ENCODE data around the gene RASD2. TPM values are rescaled to one million over a fixed set of nuclear protein-coding genes. Genes with fewer than 3 reads are reported as not detected.
A peak's percentile ranks its signal among the peaks of the same experiment; 100 is the strongest.

The RASD2 gene
- polyA plus RNA-seq, 4 donors = 0.54 to 3.7 (median 1.7) TPM

- H3K9me3 ChIP-seq (ENCODE audit: control insufficient read depth in 2 of 2, insufficient read depth in 1 of 2, low read depth in 1 of 2, low read length in 1 of 2) = no peaks in the 10 kb centered on the region
- DNase-seq (no peak), FAIRE-seq (no peak)
- no peaks in the 10 kb centered on the region for H3K4me1 ChIP-seq (ENCODE audit: control insufficient read depth in 3 of 3, insufficient read depth in 2 of 3, low read depth in 1 of 3, low read length in 2 of 3)
- no peaks in the 10 kb centered on the region for H3K36me3 ChIP-seq (ENCODE audit: control insufficient read depth in 3 of 3, insufficient read depth in 2 of 3, low read depth in 1 of 3, low read length in 3 of 3)
- H3K4me3 ChIP-seq (ENCODE audit: low read depth in 1 of 3, low read length in 3 of 3) = no peak overlapping the region
- 46 to 55% (median 50%) methylated on average over 15 of the region's 15 CpGs for WGBS, 3 donors
- H3K27ac ChIP-seq (ENCODE audit: low read depth in 1 of 3, low read length in 2 of 3) = no peak overlapping the region
- peaks cover 0 to 3% (median 0%) of the 10 kb centered on the region in 3 donors for H3K27me3 ChIP-seq (ENCODE audit: control insufficient read depth in 3 of 3, insufficient read depth in 3 of 3, low read length in 3 of 3)
These were observed 34.6 kb downstream of the RASD2 start for GRCh38 chr22:35575116-35575748.

- no peaks in the 10 kb centered on the region for H3K4me1 ChIP-seq (ENCODE audit: control insufficient read depth in 3 of 3, insufficient read depth in 2 of 3, low read depth in 1 of 3, low read length in 2 of 3)
- FAIRE-seq = no peak
- no peaks in the 10 kb centered on the region for H3K9me3 ChIP-seq (ENCODE audit: control insufficient read depth in 2 of 2, insufficient read depth in 1 of 2, low read depth in 1 of 2, low read length in 1 of 2)
- H3K27ac ChIP-seq (ENCODE audit: low read depth in 1 of 3, low read length in 2 of 3) = no peak overlapping the region
- peaks cover 0 to 3% (median 0%) of the 10 kb centered on the region in 3 donors for H3K27me3 ChIP-seq (ENCODE audit: control insufficient read depth in 3 of 3, insufficient read depth in 3 of 3, low read length in 3 of 3)
- H3K4me3 ChIP-seq (ENCODE audit: low read depth in 1 of 3, low read length in 3 of 3) = no peak overlapping the region
- DNase-seq = no peak
- WGBS, 3 donors = 86 to 89% (median 88%) methylated on average over 8 of the region's 8 CpGs
- H3K36me3 ChIP-seq (ENCODE audit: control insufficient read depth in 3 of 3, insufficient read depth in 2 of 3, low read depth in 1 of 3, low read length in 3 of 3) = no peaks in the 10 kb centered on the region
These were observed 36.0 kb downstream of the RASD2 start for GRCh38 chr22:35576671-35577070.

- H3K9me3 ChIP-seq (ENCODE audit: control insufficient read depth in 2 of 2, insufficient read depth in 1 of 2, low read depth in 1 of 2, low read length in 1 of 2) = no peaks in the 10 kb centered on the region
- no peak overlapping the region for H3K4me3 ChIP-seq (ENCODE audit: low read depth in 1 of 3, low read length in 3 of 3)
- no peaks in the 10 kb centered on the region for H3K36me3 ChIP-seq (ENCODE audit: control insufficient read depth in 3 of 3, insufficient read depth in 2 of 3, low read depth in 1 of 3, low read length in 3 of 3)
- FAIRE-seq (no peak), DNase-seq (no peak)
- H3K4me1 ChIP-seq (ENCODE audit: control insufficient read depth in 3 of 3, insufficient read depth in 2 of 3, low read depth in 1 of 3, low read length in 2 of 3) = no peaks in the 10 kb centered on the region
- no peak overlapping the region for H3K27ac ChIP-seq (ENCODE audit: low read depth in 1 of 3, low read length in 2 of 3)
- WGBS, 3 donors = 84 to 89% (median 86%) methylated on average over 2 of the region's 2 CpGs
- H3K27me3 ChIP-seq (ENCODE audit: control insufficient read depth in 3 of 3, insufficient read depth in 3 of 3, low read length in 3 of 3) = peaks cover 0 to 3% (median 0%) of the 10 kb centered on the region in 3 donors
These were observed 37.4 kb downstream of the RASD2 start for GRCh38 chr22:35577799-35578659.

GRCh38 chr22:35578836-35579575 lies 38.4 kb downstream of the RASD2 start:
- WGBS, 3 donors = 61 to 75% (median 63%) methylated on average over 19 of the region's 19 CpGs

GRCh38 chr22:35580351-35581022 lies 39.9 kb downstream of the RASD2 start:
- H3K4me1 ChIP-seq (ENCODE audit: control insufficient read depth in 3 of 3, insufficient read depth in 2 of 3, low read depth in 1 of 3, low read length in 2 of 3) = no peaks in the 10 kb centered on the region

More at GRCh38 chr22:35578836-35579575, 38.4 kb downstream of the RASD2 start:
- Histone ChIP-seq H3K9me3 (ENCODE audit: control insufficient read depth in 2 of 2, insufficient read depth in 1 of 2, low read depth in 1 of 2, low read length in 1 of 2) (no peaks in the 10 kb centered on the region), H3K27me3 (ENCODE audit: control insufficient read depth in 3 of 3, insufficient read depth in 3 of 3, low read length in 3 of 3) (peaks cover 0 to 3% (median 0%) of the 10 kb centered on the region in 3 donors), H3K27ac (ENCODE audit: low read depth in 1 of 3, low read length in 2 of 3) (no peak overlapping the region), H3K4me3 (ENCODE audit: low read depth in 1 of 3, low read length in 3 of 3) (no peak overlapping the region), H3K4me1 (ENCODE audit: control insufficient read depth in 3 of 3, insufficient read depth in 2 of 3, low read depth in 1 of 3, low read length in 2 of 3) (no peaks in the 10 kb centered on the region), H3K36me3 (ENCODE audit: control insufficient read depth in 3 of 3, insufficient read depth in 2 of 3, low read depth in 1 of 3, low read length in 3 of 3) (no peaks in the 10 kb centered on the region)
- no peak for FAIRE-seq
- DNase-seq = peak in 1 of 2 donors; percentile 57

GRCh38 chr22:35581023-35581413 lies 40.4 kb downstream of the RASD2 start:
- Histone ChIP-seq H3K4me1 (ENCODE audit: control insufficient read depth in 3 of 3, insufficient read depth in 2 of 3, low read depth in 1 of 3, low read length in 2 of 3) (no peaks in the 10 kb centered on the region), H3K27me3 (ENCODE audit: control insufficient read depth in 3 of 3, insufficient read depth in 3 of 3, low read length in 3 of 3) (no peaks in the 10 kb centered on the region), H3K27ac (ENCODE audit: low read depth in 1 of 3, low read length in 2 of 3) (no peak overlapping the region), H3K9me3 (ENCODE audit: control insufficient read depth in 2 of 2, insufficient read depth in 1 of 2, low read depth in 1 of 2, low read length in 1 of 2) (no peaks in the 10 kb centered on the region), H3K4me3 (ENCODE audit: low read depth in 1 of 3, low read length in 3 of 3) (no peak overlapping the region), H3K36me3 (ENCODE audit: control insufficient read depth in 3 of 3, insufficient read depth in 2 of 3, low read depth in 1 of 3, low read length in 3 of 3) (no peaks in the 10 kb centered on the region)
- DNase-seq = no peak
- no peak for FAIRE-seq
- 35 to 75% (median 52%) methylated on average over 5 of the region's 5 CpGs for WGBS, 3 donors

More at GRCh38 chr22:35580351-35581022, 39.9 kb downstream of the RASD2 start:
- H3K9me3 ChIP-seq (ENCODE audit: control insufficient read depth in 2 of 2, insufficient read depth in 1 of 2, low read depth in 1 of 2, low read length in 1 of 2) = no peaks in the 10 kb centered on the region
- no peaks in the 10 kb centered on the region for H3K27me3 ChIP-seq (ENCODE audit: control insufficient read depth in 3 of 3, insufficient read depth in 3 of 3, low read length in 3 of 3)
- DNase-seq (no peak), FAIRE-seq (no peak)
- no peaks in the 10 kb centered on the region for H3K36me3 ChIP-seq (ENCODE audit: control insufficient read depth in 3 of 3, insufficient read depth in 2 of 3, low read depth in 1 of 3, low read length in 3 of 3)
- no peak overlapping the region for H3K4me3 ChIP-seq (ENCODE audit: low read depth in 1 of 3, low read length in 3 of 3)
- 81 to 90% (median 86%) methylated on average over 9 to 10 of the region's 10 CpGs for WGBS, 3 donors
- H3K27ac ChIP-seq (ENCODE audit: low read depth in 1 of 3, low read length in 2 of 3) = no peak overlapping the region

- H3K36me3 ChIP-seq (ENCODE audit: control insufficient read depth in 3 of 3, insufficient read depth in 2 of 3, low read depth in 1 of 3, low read length in 3 of 3) = no peaks in the 10 kb centered on the region
- 62 to 71% (median 64%) methylated on average over 11 of the region's 11 CpGs for WGBS, 3 donors
- no peak for DNase-seq
- H3K27me3 ChIP-seq (ENCODE audit: control insufficient read depth in 3 of 3, insufficient read depth in 3 of 3, low read length in 3 of 3) = no peaks in the 10 kb centered on the region
- H3K9me3 ChIP-seq (ENCODE audit: control insufficient read depth in 2 of 2, insufficient read depth in 1 of 2, low read depth in 1 of 2, low read length in 1 of 2) = peaks cover 0 to 7% of the 10 kb centered on the region in 2 donors
- no peak overlapping the region for H3K4me3 ChIP-seq (ENCODE audit: low read depth in 1 of 3, low read length in 3 of 3)
- no peak for FAIRE-seq
- no peaks in the 10 kb centered on the region for H3K4me1 ChIP-seq (ENCODE audit: control insufficient read depth in 3 of 3, insufficient read depth in 2 of 3, low read depth in 1 of 3, low read length in 2 of 3)
- no peak overlapping the region for H3K27ac ChIP-seq (ENCODE audit: low read depth in 1 of 3, low read length in 2 of 3)
These were observed 41.7 kb downstream of the RASD2 start for GRCh38 chr22:35582218-35582860.

Measured in small intestine (tissue), 7 donors.